Measurements from ENCODE around the gene AMN1. TPM values are rescaled to one million over a fixed set of nuclear protein-coding genes. Genes with fewer than 3 reads are reported as not detected.

AMN1 gene
- total and polyA plus RNA-seq, 2 of the 13 experiments (the other 11 are each of a cell fraction or from before 2014, with no cell fraction given) = 7.5 to 26.5 TPM

DNA sequence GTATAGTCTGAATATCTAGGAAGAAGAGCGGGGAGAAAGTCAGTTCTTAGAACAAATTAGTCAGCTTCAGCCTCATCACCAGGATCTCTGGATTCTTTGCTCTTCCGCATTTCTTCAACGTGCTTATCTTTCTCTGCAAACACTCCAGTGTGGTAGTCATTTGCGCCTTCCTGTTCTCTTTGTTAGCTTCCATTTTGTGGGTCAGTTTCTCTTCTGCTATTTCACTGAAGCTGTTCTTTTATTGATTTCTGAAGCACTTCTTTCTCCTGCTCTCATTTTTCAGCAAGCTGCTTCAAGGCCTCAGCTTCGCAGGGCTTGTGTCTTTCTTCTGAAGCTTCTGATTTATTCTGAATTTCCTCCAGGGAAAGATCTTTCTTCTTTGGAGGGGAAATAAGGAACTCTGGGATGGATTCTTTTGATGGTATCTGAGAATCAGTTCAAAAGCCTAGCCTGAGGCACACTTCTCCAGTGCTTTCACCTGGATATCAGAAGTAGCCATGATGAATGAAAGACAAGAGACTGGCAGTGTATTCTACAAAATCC, 13.5 kb downstream of the AMN1 start (continued):
- TF ChIP-seq GATAD1 (CRISPR knock-in tag; IDR thresholded peaks at IDR 0.05) (no peak), MXD1 (CRISPR knock-in tag; IDR thresholded peaks at IDR 0.05) (no peak), ZNF83 (CRISPR knock-in tag; IDR thresholded peaks at IDR 0.05; ENCODE audit: borderline replicate concordance) (no peak), THAP9 (CRISPR knock-in tag; IDR thresholded peaks at IDR 0.05; ENCODE audit: borderline replicate concordance) (no peak), HMGXB3 (CRISPR knock-in tag; IDR thresholded peaks at IDR 0.05; ENCODE audit: borderline replicate concordance) (no peak), ZNF337 (CRISPR knock-in tag; IDR thresholded peaks at IDR 0.05; ENCODE audit: borderline replicate concordance, low read depth) (no peak), AKNA (CRISPR knock-in tag; IDR thresholded peaks at IDR 0.05; ENCODE audit: borderline replicate concordance) (no peak)
- TF ChIP-seq, protein P1, sequence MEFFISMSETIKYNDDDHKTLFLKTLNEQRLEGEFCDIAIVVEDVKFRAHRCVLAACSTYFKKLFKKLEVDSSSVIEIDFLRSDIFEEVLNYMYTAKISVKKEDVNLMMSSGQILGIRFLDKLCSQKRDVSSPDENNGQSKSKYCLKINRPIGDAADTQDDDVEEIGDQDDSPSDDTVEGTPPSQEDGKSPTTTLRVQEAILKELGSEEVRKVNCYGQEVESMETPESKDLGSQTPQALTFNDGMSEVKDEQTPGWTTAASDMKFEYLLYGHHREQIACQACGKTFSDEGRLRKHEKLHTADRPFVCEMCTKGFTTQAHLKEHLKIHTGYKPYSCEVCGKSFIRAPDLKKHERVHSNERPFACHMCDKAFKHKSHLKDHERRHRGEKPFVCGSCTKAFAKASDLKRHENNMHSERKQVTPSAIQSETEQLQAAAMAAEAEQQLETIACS (CRISPR knock-in tag; IDR thresholded peaks at IDR 0.05) = no peak
- TF ChIP-seq, protein P2, sequence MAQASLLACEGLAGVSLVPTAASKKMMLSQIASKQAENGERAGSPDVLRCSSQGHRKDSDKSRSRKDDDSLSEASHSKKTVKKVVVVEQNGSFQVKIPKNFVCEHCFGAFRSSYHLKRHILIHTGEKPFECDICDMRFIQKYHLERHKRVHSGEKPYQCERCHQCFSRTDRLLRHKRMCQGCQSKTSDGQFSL (CRISPR knock-in tag; IDR thresholded peaks at IDR 0.05) = no peak

All from HepG2 (cell line).